ENCODE data around the gene TNNT2. TPM values are rescaled to one million over a fixed set of nuclear protein-coding genes. Genes with fewer than 3 reads are reported as not detected.

Gene TNNT2
- total RNA-seq (not detected in 2 replicates), polyA plus RNA-seq (not detected in 2 replicates), polyA minus RNA-seq (not detected in 2 replicates)
- total RNA-seq (2013): 16.0 TPM

GRCh38 chr1:201377611-201378092 lies at the start of gene TNNT2:
TNNT2 (minus strand) TSS chr1:201377680; CDS start chr1:201373254, 4,426 bp downstream.
- Mint-ChIP-seq H3K27me3 (peaks cover 25% of the 10 kb centered on the region), H3K4me1 (no peaks in the 10 kb centered on the region), H3K9me3 (ENCODE audit: insufficient read depth) (no peaks in the 10 kb centered on the region), H3K4me3 (no peak within 1 kb of the TSS), H3K27ac (no peak within 1 kb of the TSS)
- Histone ChIP-seq H3K4me2 (replicated peaks; ENCODE audit: low read depth, low read length, poor library complexity, severe bottlenecking) (no peak within 1 kb of the TSS), H3K4me1 (ENCODE audit: control insufficient read depth in 2 of 2, insufficient read depth in 2 of 2, low read length in 2 of 2) (no peaks in the 10 kb centered on the region), H3K36me3 (replicated peaks in 1 of 2; ENCODE audit: control extremely low read depth in 1 of 2, control insufficient read depth in 1 of 2, extremely low read depth in 1 of 2, insufficient read depth in 2 of 2, low read length in 1 of 2) (no peaks in the 10 kb centered on the region), H4K20me1 (ENCODE audit: control insufficient read depth, insufficient read depth, low read length, poor library complexity, severe bottlenecking) (no peaks in the 10 kb centered on the region), H3K27ac (ENCODE audit: low read length in 2 of 2) (no peak within 1 kb of the TSS), H2AFZ (ENCODE audit: insufficient read depth, low read depth, low read length, poor library complexity, severe bottlenecking) (no peak within 1 kb of the TSS), H3K9me3 (ENCODE audit: control extremely low read depth in 1 of 3, control insufficient read depth in 2 of 3, insufficient read depth in 1 of 3, low read length in 2 of 3) (no peaks in the 10 kb centered on the region), H3K4me3 (ENCODE audit: control extremely low read depth in 1 of 5, extremely low read depth in 1 of 5, insufficient read depth in 1 of 5, low read depth in 2 of 5, low read length in 4 of 5) (no peak within 1 kb of the TSS), H3K79me2 (ENCODE audit: control insufficient read depth, insufficient read depth, low read length) (no peaks in the 10 kb centered on the region), H3K27me3 (replicated peaks in 1 of 4; ENCODE audit: control extremely low read depth in 1 of 4, control insufficient read depth in 3 of 4, insufficient read depth in 4 of 4, low read length in 3 of 4) (peaks cover 0 to 2% (median 0%) of the 10 kb centered on the region in 4 experiments), H3K9ac (ENCODE audit: low read length) (no peak within 1 kb of the TSS)
- ATAC-seq (ENCODE audit: low read depth) (no peak), DNase-seq (no peak)
- intact Hi-C loops (cut with micrococcal nuclease): no loop called here
- ChIA-PET POLR2A (no interaction called here), CTCF (no interaction called here)
- TF ChIP-seq EZH2 (IDR thresholded peaks at IDR 0.05; ENCODE audit: borderline replicate concordance, insufficient read depth, low read depth, low read length, poor library complexity, severe bottlenecking) (no peak), CTCF (IDR thresholded peaks at IDR 0.05) (no peak)
- 82% methylated on average over 4 of the region's 9 CpGs for WGBS (ENCODE audit: insufficient coverage)

DNA sequence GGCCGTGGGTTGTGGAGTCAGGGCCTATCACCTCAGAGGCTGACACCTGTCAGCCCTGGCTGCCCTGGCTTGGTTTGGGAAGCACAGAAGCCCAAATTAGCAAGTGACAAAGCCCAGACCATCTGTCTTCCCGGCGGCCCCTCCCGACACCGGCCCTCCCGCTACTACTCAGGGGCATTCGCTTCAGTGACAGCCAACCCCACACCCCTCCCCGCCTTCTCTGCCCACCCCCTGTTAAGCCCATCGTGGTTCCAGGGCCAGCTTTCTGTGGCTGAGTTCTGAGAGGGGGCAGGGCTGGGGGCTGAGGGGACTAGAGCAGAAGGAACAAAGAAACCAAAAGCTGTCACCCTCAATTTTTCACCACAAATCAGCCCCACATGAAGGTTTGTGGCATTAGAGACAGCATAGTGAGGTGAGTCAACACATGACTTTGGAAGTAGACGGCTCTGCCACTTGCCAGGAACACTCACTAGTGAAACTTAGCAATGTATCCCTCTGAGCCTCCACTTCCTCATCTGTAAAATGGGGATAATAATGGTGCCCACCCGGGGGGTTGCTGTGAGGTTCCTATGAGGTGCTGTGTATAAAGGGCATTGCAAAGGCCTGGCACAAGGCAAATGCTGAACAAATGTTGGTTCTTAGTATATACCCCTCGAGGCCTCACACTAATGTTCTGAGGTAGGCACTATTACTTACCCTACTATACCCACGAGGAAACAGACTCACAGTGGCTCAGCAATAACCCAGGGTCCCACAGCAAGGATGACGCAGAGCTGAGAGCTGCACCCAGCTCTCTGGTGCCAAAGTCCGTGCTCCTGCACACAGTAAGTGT lies 49.2 kb upstream of the TNNT2 start:
- DNase-seq (no peak), ATAC-seq (ENCODE audit: low read depth) (no peak)
- no peak overlapping the region for H3K4me3 ChIP-seq (ENCODE audit: control extremely low read depth in 1 of 5, extremely low read depth in 1 of 5, insufficient read depth in 1 of 5, low read depth in 2 of 5, low read length in 4 of 5)
- H2AFZ ChIP-seq (ENCODE audit: insufficient read depth, low read depth, low read length, poor library complexity, severe bottlenecking): no peak overlapping the region
- H3K27me3 ChIP-seq (replicated peaks in 1 of 4; ENCODE audit: control extremely low read depth in 1 of 4, control insufficient read depth in 3 of 4, insufficient read depth in 4 of 4, low read length in 3 of 4): no peaks in the 10 kb centered on the region
- ChIA-PET POLR2A (no interaction called here), CTCF (no interaction called here)
- H3K27ac Mint-ChIP-seq: no peak overlapping the region
- intact Hi-C loops (cut with micrococcal nuclease): no loop called here
- H3K9ac ChIP-seq (ENCODE audit: low read length): no peak overlapping the region
- H3K9me3 ChIP-seq (ENCODE audit: control extremely low read depth in 1 of 3, control insufficient read depth in 2 of 3, insufficient read depth in 1 of 3, low read length in 2 of 3): no peaks in the 10 kb centered on the region
- no peak overlapping the region for H3K27ac ChIP-seq (ENCODE audit: low read length in 2 of 2)
- no peaks in the 10 kb centered on the region for H3K36me3 ChIP-seq (replicated peaks in 1 of 2; ENCODE audit: control extremely low read depth in 1 of 2, control insufficient read depth in 1 of 2, extremely low read depth in 1 of 2, insufficient read depth in 2 of 2, low read length in 1 of 2)
- peaks cover 23% of the 10 kb centered on the region for H3K27me3 Mint-ChIP-seq
- no peaks in the 10 kb centered on the region for H3K9me3 Mint-ChIP-seq (ENCODE audit: insufficient read depth)
- H3K4me1 ChIP-seq (ENCODE audit: control insufficient read depth in 2 of 2, insufficient read depth in 2 of 2, low read length in 2 of 2): no peaks in the 10 kb centered on the region
- no peak overlapping the region for H3K4me2 ChIP-seq (replicated peaks; ENCODE audit: low read depth, low read length, poor library complexity, severe bottlenecking)
- no peaks in the 10 kb centered on the region for H4K20me1 ChIP-seq (ENCODE audit: control insufficient read depth, insufficient read depth, low read length, poor library complexity, severe bottlenecking)
- H3K79me2 ChIP-seq (ENCODE audit: control insufficient read depth, insufficient read depth, low read length): no peaks in the 10 kb centered on the region
- TF ChIP-seq EZH2 (IDR thresholded peaks at IDR 0.05; ENCODE audit: borderline replicate concordance, insufficient read depth, low read depth, low read length, poor library complexity, severe bottlenecking): no peak
- TF ChIP-seq CTCF (IDR thresholded peaks at IDR 0.05): no peak
- WGBS (ENCODE audit: insufficient coverage): 46% methylated on average over 7 of the region's 15 CpGs
- H3K4me1 Mint-ChIP-seq: no peaks in the 10 kb centered on the region
- no peak overlapping the region for H3K4me3 Mint-ChIP-seq

Data from B cell (primary cell).